ENCODE data around the gene EDC4.
"Not testable (repeated sequence)": the region's sequence is repeated elsewhere in the genome, so short reads cannot be mapped to it uniquely, and the experiment has no call there.

Gene EDC4, protein sequence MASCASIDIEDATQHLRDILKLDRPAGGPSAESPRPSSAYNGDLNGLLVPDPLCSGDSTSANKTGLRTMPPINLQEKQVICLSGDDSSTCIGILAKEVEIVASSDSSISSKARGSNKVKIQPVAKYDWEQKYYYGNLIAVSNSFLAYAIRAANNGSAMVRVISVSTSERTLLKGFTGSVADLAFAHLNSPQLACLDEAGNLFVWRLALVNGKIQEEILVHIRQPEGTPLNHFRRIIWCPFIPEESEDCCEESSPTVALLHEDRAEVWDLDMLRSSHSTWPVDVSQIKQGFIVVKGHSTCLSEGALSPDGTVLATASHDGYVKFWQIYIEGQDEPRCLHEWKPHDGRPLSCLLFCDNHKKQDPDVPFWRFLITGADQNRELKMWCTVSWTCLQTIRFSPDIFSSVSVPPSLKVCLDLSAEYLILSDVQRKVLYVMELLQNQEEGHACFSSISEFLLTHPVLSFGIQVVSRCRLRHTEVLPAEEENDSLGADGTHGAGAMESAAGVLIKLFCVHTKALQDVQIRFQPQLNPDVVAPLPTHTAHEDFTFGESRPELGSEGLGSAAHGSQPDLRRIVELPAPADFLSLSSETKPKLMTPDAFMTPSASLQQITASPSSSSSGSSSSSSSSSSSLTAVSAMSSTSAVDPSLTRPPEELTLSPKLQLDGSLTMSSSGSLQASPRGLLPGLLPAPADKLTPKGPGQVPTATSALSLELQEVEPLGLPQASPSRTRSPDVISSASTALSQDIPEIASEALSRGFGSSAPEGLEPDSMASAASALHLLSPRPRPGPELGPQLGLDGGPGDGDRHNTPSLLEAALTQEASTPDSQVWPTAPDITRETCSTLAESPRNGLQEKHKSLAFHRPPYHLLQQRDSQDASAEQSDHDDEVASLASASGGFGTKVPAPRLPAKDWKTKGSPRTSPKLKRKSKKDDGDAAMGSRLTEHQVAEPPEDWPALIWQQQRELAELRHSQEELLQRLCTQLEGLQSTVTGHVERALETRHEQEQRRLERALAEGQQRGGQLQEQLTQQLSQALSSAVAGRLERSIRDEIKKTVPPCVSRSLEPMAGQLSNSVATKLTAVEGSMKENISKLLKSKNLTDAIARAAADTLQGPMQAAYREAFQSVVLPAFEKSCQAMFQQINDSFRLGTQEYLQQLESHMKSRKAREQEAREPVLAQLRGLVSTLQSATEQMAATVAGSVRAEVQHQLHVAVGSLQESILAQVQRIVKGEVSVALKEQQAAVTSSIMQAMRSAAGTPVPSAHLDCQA (N-terminal part only)

DNA sequence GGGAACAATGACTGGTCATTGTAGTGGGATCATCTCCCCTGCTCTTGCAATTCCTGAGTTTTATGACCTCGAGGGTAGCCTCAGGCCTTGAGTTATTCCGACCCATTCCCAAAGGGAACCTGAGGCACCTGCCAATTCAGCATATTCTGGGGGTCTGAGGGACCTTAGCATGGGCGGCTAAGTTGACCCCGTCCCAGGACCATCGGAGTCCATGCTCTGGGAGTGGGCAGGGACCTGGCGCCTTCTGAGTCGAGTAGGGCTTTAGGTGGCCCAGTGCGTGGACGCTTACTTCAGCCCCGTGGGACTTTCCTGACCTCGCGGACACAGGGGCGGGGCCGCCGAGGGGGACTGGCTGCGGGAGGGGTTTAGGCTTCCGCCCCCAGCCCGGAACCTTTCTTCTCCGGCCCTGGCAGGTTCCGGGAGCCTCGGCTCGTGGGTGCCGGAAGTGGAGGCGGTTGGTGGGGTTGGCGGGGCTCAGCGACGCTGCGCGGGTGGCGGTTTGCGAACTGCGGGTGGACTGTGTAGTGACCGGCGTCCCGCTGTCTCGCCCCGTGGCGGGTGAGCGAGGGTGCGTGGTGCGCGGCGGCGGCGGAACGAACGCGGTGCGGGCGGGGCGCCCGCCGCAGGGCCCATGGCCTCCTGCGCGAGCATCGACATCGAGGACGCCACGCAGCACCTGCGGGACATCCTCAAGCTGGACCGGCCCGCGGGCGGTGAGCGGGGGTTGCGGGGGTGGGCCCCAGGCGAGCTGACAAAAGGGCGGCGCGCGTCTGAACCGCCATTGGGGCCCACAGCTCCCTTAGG lies at the start of gene EDC4:
Gene EDC4, plus strand, starts transcription at position 422 of the 804 bp plus-strand sequence. Its CDS starts 210 bp downstream, at position 632.
- peaks cover 24% of the 10 kb centered on the region for H3K4me1 ChIP-seq (ENCODE audit: control insufficient read depth, insufficient read depth, low read length)
- peak within 1 kb of the TSS; percentile 93 for H3K9ac ChIP-seq (ENCODE audit: low read length)
- no peaks in the 10 kb centered on the region for H3K27me3 ChIP-seq (ENCODE audit: control insufficient read depth, insufficient read depth, low read length)
- H3K9me3 ChIP-seq (ENCODE audit: control insufficient read depth, low read length): no peaks in the 10 kb centered on the region
- H3K4me3 ChIP-seq (ENCODE audit: low read length): peak within 1 kb of the TSS; percentile 95
- peaks cover 10% of the 10 kb centered on the region for H3K36me3 ChIP-seq (ENCODE audit: control insufficient read depth, insufficient read depth, low read length)

DNA sequence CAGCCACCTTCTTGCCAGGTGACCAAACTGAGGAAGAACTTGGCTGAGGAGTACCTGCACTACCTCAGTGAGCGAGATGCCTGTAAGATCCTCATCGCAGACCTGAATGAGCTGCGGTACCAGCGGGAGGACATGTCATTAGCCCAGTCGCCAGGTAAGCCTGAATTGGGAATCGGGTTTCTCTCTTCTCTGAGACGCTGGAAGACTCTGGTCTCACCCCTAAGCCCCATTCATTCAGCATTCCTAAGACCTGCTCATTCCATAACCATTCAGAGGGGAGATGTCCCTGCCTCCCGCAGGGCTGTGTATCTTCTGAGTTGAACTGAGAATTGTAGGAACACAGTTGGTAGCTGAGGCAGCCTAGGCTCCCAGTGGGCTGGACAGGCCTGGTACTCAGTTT lies 47.7 kb upstream of the EDC4 start:
- Histone ChIP-seq H3K36me3 (ENCODE audit: control insufficient read depth, insufficient read depth, low read length) (peaks cover 6% of the 10 kb centered on the region), H3K4me1 (ENCODE audit: control insufficient read depth, insufficient read depth, low read length) (no peaks in the 10 kb centered on the region), H3K9ac (ENCODE audit: low read length) (no peak overlapping the region), H3K9me3 (ENCODE audit: control insufficient read depth, low read length) (no peaks in the 10 kb centered on the region), H3K27me3 (ENCODE audit: control insufficient read depth, insufficient read depth, low read length) (no peaks in the 10 kb centered on the region), H3K4me3 (ENCODE audit: low read length) (no peak overlapping the region)

DNA sequence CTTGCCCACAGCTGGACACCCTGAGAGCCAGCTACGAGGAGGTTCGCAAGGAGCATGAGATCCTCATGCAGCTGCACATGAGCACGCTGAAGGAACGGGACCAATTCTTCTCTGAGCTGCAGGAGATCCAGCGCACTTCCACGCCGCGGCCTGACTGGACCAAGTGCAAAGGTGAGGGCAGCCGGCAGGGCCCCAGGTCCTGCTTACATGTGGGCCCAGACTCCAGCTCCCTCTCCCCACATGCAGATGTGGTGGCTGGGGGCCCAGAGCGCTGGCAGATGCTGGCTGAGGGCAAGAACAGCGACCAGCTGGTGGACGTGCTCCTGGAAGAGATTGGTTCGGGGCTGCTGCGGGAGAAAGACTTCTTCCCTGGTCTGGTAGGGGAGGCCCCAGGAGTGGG lies 46.9 kb upstream of the EDC4 start:
- H3K9ac ChIP-seq (ENCODE audit: low read length): no peak overlapping the region
- H3K27me3 ChIP-seq (ENCODE audit: control insufficient read depth, insufficient read depth, low read length): no peaks in the 10 kb centered on the region
- no peak overlapping the region for H3K4me3 ChIP-seq (ENCODE audit: low read length)
- peaks cover 6% of the 10 kb centered on the region for H3K36me3 ChIP-seq (ENCODE audit: control insufficient read depth, insufficient read depth, low read length)
- no peaks in the 10 kb centered on the region for H3K4me1 ChIP-seq (ENCODE audit: control insufficient read depth, insufficient read depth, low read length)
- no peaks in the 10 kb centered on the region for H3K9me3 ChIP-seq (ENCODE audit: control insufficient read depth, low read length)

DNA sequence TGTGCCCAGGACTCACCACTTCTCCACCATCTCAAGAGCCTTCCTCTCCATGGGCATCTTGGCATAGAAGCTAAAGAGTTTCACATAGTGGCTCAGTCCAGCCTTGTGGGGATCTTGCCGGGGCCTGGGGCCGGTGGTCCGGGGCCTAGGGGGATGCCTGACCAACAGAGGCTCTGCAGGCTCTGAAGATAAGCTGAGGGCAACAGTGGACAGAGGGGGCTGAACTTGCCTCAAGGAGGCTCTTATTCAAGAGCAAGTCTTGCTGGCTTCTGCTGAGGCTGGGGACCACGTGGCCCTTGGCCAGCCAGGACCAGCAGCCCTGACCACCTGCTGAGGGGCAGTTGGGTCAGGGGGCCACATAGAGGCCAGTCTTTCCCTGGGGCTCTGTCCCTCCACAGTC lies 44.2 kb upstream of the EDC4 start:
- Histone ChIP-seq H3K4me3 (ENCODE audit: low read length) (no peak overlapping the region), H3K27me3 (ENCODE audit: control insufficient read depth, insufficient read depth, low read length) (no peaks in the 10 kb centered on the region), H3K4me1 (ENCODE audit: control insufficient read depth, insufficient read depth, low read length) (peaks cover 9% of the 10 kb centered on the region), H3K36me3 (ENCODE audit: control insufficient read depth, insufficient read depth, low read length) (peaks cover 12% of the 10 kb centered on the region), H3K9me3 (ENCODE audit: control insufficient read depth, low read length) (no peaks in the 10 kb centered on the region), H3K9ac (ENCODE audit: low read length) (no peak overlapping the region)

DNA sequence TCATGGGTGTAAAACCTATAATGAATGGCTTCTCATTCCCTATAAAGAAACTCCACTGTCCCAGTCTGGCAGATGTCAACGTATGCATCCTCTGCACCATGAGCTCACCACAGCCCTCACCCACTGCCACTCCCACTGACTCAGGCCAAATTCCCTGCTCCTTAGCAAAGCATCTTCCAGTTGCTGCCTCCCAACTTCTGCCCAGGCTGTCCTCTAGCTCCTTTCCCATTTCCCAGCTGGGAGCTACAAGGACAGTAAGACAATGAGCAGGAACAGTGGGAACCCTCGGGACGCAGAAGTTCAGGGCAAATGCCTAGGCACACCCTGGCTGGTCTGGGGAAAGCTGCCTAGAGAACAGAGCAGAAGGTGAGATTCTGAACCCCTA lies 39.8 kb upstream of the EDC4 start:
- Histone ChIP-seq H3K9me3 (ENCODE audit: control insufficient read depth, low read length) (no peaks in the 10 kb centered on the region), H3K4me1 (ENCODE audit: control insufficient read depth, insufficient read depth, low read length) (peaks cover 13% of the 10 kb centered on the region), H3K9ac (ENCODE audit: low read length) (peak overlapping the region; percentile 77), H3K4me3 (ENCODE audit: low read length) (peak overlapping the region; percentile 74), H3K27me3 (ENCODE audit: control insufficient read depth, insufficient read depth, low read length) (no peaks in the 10 kb centered on the region), H3K36me3 (ENCODE audit: control insufficient read depth, insufficient read depth, low read length) (peaks cover 12% of the 10 kb centered on the region)

DNA sequence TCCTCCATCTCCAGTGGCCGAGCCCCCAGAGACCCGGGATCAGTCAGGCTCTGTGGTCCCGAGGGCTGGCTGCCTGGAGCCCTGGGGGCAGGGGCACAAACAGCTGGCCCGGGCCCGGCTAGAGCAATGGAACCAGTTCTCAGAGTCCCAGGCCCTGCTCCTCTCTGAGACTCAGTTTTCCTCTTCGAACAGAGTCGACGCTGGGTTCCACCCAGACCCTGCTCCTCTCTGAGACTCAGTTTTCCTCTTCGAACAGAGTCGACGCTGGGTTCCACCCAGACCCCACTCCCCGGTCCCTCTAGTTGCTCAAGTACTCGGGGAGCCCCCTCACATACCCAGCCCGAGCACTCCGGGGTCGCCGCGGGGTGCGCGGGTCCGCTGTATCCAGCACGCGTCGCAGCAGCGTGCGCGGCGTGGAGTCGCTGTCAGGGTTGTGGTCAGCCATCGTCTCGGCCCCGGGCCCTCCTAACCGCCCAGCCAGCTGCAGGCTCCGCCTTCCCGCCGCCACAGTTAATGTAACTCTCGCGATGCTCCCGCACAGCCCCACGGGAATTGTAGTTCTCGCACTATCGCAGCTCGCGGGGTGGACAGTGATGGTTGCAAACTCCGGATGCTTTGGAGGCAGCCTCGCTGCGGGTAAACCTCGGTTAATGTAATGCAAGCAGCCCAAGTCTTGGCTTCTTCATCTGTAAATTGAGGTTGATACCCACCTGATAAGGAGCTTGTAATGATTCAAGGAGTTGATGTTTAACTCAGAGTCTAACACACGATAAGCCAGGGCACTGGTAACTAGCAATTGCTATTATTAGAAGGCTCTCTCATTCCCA lies 39.2 kb upstream of the EDC4 start:
- H3K36me3 ChIP-seq (ENCODE audit: control insufficient read depth, insufficient read depth, low read length): peaks cover 12% of the 10 kb centered on the region
- peak overlapping the region; percentile 74 for H3K4me3 ChIP-seq (ENCODE audit: low read length)
- H3K27me3 ChIP-seq (ENCODE audit: control insufficient read depth, insufficient read depth, low read length): no peaks in the 10 kb centered on the region
- no peaks in the 10 kb centered on the region for H3K9me3 ChIP-seq (ENCODE audit: control insufficient read depth, low read length)
- H3K4me1 ChIP-seq (ENCODE audit: control insufficient read depth, insufficient read depth, low read length): peaks cover 13% of the 10 kb centered on the region
- peak overlapping the region; percentile 77 for H3K9ac ChIP-seq (ENCODE audit: low read length)

DNA sequence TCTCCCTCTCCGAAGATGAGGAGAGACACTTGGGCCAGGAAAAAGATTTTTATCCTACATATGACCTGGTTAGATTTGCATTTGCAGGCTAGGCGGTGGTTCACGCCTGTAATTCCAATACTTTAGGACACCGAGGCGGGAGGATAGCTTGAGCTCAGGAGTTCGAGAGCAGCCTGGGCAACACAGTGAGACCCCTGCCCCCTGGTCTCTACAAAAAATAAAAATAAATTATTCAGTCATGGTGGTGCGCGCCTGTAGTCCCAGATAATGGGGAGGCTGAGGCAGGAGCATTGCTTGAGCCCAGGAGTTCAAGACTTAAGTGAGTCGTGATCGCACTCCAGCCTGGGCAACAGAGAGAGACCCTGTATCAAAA lies 38.6 kb upstream of the EDC4 start:
- Histone ChIP-seq H3K4me3 (ENCODE audit: low read length) (peak overlapping the region; percentile 74), H3K9ac (ENCODE audit: low read length) (peak overlapping the region; percentile 77), H3K4me1 (ENCODE audit: control insufficient read depth, insufficient read depth, low read length) (peaks cover 13% of the 10 kb centered on the region), H3K27me3 (ENCODE audit: control insufficient read depth, insufficient read depth, low read length) (no peaks in the 10 kb centered on the region), H3K36me3 (ENCODE audit: control insufficient read depth, insufficient read depth, low read length) (peaks cover 12% of the 10 kb centered on the region), H3K9me3 (ENCODE audit: control insufficient read depth, low read length) (no peaks in the 10 kb centered on the region)

DNA sequence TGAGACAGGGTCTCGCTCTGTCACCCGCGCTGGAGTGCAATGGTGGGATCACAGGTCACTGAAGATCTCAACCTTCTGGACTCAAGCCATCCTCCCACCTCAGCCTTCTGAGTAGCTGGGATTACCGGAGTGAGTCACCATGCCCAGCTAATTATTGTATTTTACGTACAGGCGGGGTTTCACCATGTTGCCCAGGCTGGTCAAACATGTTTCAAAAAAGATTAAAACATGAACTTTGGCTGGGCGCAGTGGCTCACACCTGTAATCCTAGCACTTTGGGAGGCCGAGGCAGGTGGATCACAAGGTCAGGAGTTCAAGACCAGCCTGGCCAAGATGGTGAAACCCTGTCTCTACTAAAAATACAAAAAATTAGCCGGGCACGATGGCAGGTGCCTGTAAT lies 35.7 kb upstream of the EDC4 start:
- H3K36me3 ChIP-seq (ENCODE audit: control insufficient read depth, insufficient read depth, low read length); H3K27me3 ChIP-seq (ENCODE audit: control insufficient read depth, insufficient read depth, low read length); H3K9me3 ChIP-seq (ENCODE audit: control insufficient read depth, low read length); H3K4me3 ChIP-seq (ENCODE audit: low read length); H3K9ac ChIP-seq (ENCODE audit: low read length): not testable (repeated sequence)
- peaks cover 19% of the 10 kb centered on the region for H3K4me1 ChIP-seq (ENCODE audit: control insufficient read depth, insufficient read depth, low read length)

DNA sequence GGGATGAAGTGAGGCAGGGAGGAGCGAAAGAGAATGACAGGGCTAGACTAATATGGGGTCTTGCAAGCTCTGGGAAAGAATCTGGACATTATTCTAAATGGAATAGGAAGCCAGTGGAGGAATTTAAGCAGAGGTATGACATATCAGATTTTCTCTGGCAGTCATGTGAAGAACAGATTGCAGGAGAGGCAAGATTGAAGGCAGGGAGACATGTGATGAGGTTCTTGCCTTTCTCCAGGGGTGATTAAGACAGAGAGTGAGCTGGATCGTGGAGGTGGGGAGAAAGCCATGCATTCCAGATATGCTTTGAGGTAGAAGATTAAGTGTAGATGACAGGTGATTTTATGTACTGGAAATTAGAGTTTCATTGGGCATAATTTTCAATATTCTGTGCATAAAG lies 35.0 kb upstream of the EDC4 start:
- H3K9ac ChIP-seq (ENCODE audit: low read length): no peak overlapping the region
- H3K36me3 ChIP-seq (ENCODE audit: control insufficient read depth, insufficient read depth, low read length): no peaks in the 10 kb centered on the region
- no peaks in the 10 kb centered on the region for H3K9me3 ChIP-seq (ENCODE audit: control insufficient read depth, low read length)
- H3K27me3 ChIP-seq (ENCODE audit: control insufficient read depth, insufficient read depth, low read length): no peaks in the 10 kb centered on the region
- H3K4me1 ChIP-seq (ENCODE audit: control insufficient read depth, insufficient read depth, low read length): peaks cover 15% of the 10 kb centered on the region
- H3K4me3 ChIP-seq (ENCODE audit: low read length): no peak overlapping the region

DNA sequence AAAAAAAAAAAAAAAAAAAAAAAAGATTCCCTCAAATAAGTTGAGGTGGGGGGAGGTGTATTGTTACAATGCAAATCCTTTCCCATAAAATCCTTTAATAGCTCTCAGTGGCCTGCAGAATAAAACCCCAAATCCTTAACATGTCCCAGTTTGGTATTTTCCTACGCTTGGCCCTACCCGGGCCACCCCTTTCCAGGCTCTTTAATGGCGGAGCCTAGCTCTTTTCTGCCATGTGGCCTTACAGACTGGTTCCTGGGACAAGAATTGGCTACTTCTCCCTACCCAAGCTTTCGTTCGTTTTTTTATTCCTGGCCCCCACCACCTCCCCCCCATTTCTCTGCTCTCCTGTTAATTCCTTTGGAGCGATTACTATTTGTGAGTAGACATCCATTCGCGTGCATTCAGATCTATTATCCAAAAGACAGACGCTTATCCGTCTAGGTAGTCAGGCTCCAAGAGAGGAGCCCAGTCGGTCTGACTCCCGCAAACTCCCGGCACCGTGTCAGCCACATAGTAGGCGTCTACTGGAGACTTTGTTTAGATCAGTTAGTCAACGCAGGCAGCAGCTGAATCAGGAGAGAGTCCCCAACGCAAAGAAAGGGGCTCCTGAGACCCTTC lies 31.5 kb upstream of the EDC4 start:
- Histone ChIP-seq H3K4me3 (ENCODE audit: low read length) (peak overlapping the region; percentile 93), H3K9me3 (ENCODE audit: control insufficient read depth, low read length) (no peaks in the 10 kb centered on the region), H3K36me3 (ENCODE audit: control insufficient read depth, insufficient read depth, low read length) (no peaks in the 10 kb centered on the region), H3K27me3 (ENCODE audit: control insufficient read depth, insufficient read depth, low read length) (no peaks in the 10 kb centered on the region), H3K9ac (ENCODE audit: low read length) (peak overlapping the region; percentile 86), H3K4me1 (ENCODE audit: control insufficient read depth, insufficient read depth, low read length) (peaks cover 38% of the 10 kb centered on the region)
